Activated T-helper 2 cell treated with anti-CD3 and anti-CD28 coated beads, Interferon-gamma antibody, Interleukin-2, Interleukin-4, amounts not matched to agents 10 μg/mL and 5 μg/mL and 100 μg/mL, durations not matched to agents 14 hours and 24 hours and 36 hours (primary cell): ENCODE data around the gene PDAP1. TPM values are rescaled to one million over a fixed set of nuclear protein-coding genes. Genes with fewer than 3 reads are reported as not detected.

ENCODE experiments used
- DNase-seq: peaks from one replicate; pipeline ENCODE4 v3.0.0; 2021; ENCODE audit warnings: low spot score
- H3K27ac Mint-ChIP-seq: one replicate; pipeline ENCODE4 v1.8.0; 2021; ENCODE audit warnings: mixed read lengths
- H3K27me3 Mint-ChIP-seq: one replicate; pipeline ENCODE4 v1.8.0; 2021; ENCODE audit warnings: low read depth, mixed read lengths
- H3K36me3 Mint-ChIP-seq: one replicate; pipeline ENCODE4 v1.8.0; 2021; ENCODE audit warnings: low read depth, mixed read lengths
- H3K4me1 Mint-ChIP-seq: one replicate; pipeline ENCODE4 v1.8.0; 2021; ENCODE audit warnings: low read depth, mixed read lengths
- H3K4me3 Mint-ChIP-seq: one replicate; pipeline ENCODE4 v1.8.0; 2021; ENCODE audit warnings: low read depth, mild to moderate bottlenecking, moderate library complexity, mixed read lengths
- H3K9me3 Mint-ChIP-seq: one replicate; pipeline ENCODE4 v1.8.0; 2021; ENCODE audit warnings: mixed read lengths
- intact Hi-C: fragments of 100-400 bp; cut with micrococcal nuclease; formaldehyde crosslinking; loops from one replicate; pipeline ENCODE4 v1.15.1; 2023
- total RNA-seq: library from RNA; stranded (reverse); gene quantifications from 2 replicates; pipeline ENCODE4 v1.2.3, GENCODE V29; 2022

Gene PDAP1
- total RNA-seq, 1 donor from 2014 or later = 159 TPM

DNA sequence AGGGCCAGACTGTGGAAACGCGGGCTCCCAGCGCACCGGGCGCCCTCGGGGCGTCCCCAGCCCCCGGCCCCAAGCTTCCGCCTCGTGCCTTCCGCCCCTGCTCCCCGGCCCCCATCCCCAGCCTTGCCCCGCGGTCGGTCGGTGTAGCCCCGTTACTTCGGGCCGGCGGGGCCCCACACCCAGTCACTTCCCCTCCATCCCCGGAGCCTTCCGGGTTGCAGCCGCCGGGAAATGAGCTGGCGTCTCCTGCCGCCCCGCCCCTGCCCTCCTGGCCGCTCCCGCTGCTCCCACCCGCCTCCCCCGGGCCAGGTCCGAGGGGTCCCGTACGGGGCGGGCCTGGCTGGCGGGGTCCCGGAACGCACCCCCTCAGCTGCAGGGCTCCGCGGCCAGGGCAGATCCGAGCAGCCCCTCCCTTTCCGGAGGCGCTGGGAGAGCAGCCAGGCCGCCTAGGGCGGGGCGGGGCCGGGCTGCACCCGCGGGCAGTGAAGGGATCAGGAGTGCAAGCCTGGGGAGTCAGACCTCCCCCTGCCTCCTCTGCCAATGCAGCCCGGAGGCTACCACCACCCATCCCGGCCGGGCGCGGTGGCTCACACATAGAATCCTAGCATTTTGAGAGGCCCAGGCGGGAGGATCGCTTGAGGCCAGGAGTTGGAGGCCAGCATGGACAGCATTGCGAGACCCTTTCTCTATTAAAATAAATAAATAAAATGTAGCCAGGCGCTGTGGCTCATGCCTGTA, 33.2 kb downstream of the PDAP1 start:
- Mint-ChIP-seq H3K27me3 (no peaks in the 10 kb centered on the region), H3K9me3 (no peaks in the 10 kb centered on the region), H3K4me1 (peaks cover 29% of the 10 kb centered on the region), H3K27ac (peak overlapping the region; percentile 71), H3K4me3 (peak overlapping the region; percentile 81), H3K36me3 (peaks cover 33% of the 10 kb centered on the region)
- peak; percentile 68 for DNase-seq
- intact Hi-C loops = loop anchor here (2.0 kb wide), 1 partner anchor 18 kb away; no protein-coding TSS in a partner anchor

DNA sequence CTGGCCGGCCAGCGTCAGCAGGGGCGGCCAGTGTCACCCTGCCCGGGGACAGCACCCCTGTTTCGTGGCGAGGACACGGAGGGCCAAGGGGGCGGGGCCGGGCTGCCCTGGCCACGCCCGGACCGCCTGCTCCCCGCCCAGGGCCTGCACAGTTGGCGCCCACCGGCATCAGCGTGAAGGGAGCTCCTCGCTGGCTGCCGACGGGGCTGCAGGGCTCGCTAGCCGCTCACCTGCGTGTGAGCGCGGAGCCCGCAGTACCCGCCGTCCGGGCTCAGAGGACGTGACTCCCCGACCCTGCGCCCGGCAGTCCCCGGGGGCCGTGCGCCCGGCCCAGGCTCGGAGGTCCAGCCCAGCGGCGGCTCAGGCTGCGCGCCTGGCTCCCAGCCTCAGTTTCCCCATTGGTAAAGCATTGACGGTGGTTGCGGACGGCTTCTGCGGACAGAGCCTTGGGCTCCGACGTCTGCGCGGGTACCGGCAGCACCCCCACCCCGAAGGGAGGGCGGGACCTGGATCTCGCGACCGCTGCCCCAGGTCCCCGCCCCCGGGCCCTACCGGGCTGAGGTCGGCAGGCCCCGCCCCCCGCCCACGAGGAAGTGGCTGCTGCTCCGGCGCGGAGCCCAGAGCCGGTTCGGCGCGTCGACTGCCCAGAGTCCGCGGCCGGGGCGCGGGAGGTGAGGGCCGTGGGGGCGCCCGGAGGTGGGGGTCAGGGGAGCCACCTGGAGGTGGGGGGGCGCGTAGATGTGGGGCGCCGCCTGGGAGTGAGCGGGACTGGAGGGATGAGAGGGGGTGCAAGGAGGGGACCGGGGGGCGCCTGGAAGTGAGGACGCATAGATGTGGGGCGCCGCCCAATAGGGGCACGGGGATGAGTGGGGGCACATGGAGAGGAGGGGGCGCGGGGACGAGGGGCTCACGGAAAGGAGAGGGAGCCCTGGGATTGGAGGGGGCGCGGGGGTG, 34.0 kb downstream of the PDAP1 start, which contains the start of gene ARPC1B:
Gene ARPC1B (plus strand): TSS at position 620 of the 954 bp plus-strand sequence. CDS start 10,985 bp downstream, outside the sequence.
- Mint-ChIP-seq H3K27ac (peak within 1 kb of the TSS; percentile 71), H3K4me3 (peak within 1 kb of the TSS; percentile 81), H3K9me3 (no peaks in the 10 kb centered on the region), H3K36me3 (peaks cover 26% of the 10 kb centered on the region), H3K4me1 (peaks cover 24% of the 10 kb centered on the region), H3K27me3 (no peaks in the 10 kb centered on the region)
- DNase-seq = peak; percentile 76
- intact Hi-C loops = loop anchor here (1.0 to 2.0 kb wide), 2 partner anchors 18 to 34 kb away; partner anchors contain the start of genes BUD31 and PDAP1

DNA sequence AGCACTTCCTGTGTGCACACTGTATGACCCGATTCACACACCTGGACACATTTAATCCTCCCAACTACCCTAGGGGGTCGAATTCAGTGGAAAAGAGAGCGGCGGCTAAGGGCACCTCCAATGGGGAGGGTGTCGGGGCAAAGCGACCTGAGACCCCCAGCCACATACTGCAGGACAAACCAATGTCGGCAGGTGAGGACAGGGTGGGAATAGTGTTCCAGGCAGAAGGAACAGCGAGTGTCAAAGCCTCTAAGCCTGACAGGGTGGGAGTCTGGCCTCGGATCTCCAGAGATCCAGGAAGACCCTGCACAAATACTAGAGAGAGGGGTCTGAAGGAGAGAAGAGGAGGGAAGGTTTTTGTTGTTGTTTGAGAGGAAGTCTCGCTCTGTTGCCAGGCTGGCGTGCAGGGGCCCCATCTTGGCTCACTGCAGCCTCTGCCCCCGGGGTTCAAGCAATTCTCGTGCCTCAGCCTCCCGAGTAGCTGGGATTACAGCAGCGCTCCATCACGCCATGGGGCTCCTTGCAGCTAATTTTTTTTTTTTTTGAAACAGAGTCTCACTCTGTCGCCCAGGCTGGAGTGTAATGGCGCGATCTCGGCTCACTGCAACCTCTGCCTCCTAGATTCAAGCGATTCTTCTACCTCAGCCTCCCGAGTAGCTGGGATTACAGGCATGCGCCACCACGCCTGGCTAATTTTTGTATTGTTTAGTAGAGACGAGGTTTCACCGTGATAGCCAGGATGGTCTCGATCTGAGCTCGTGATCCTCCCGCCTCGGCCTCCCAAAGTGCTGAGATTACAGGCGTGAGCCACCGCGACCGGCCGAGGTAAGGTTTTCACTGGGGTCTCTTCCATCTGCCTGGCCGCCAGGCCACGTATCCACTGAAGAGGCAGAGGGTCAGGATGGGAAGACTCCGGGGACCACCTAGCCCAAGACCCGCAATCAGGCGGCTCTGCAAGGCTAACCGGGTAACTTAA, 35.0 kb downstream of the PDAP1 start:
- peaks cover 23% of the 10 kb centered on the region for H3K36me3 Mint-ChIP-seq
- H3K4me3 Mint-ChIP-seq = peak overlapping the region; percentile 78
- H3K4me1 Mint-ChIP-seq = peaks cover 20% of the 10 kb centered on the region
- H3K27ac Mint-ChIP-seq = peak overlapping the region; percentile 62
- H3K27me3 Mint-ChIP-seq = no peaks in the 10 kb centered on the region
- no peak for DNase-seq
- no peaks in the 10 kb centered on the region for H3K9me3 Mint-ChIP-seq
- intact Hi-C loops = loop anchor here (1.0 to 2.0 kb wide), 2 partner anchors 19 to 35 kb away; partner anchors contain the start of genes BUD31 and PDAP1

DNA sequence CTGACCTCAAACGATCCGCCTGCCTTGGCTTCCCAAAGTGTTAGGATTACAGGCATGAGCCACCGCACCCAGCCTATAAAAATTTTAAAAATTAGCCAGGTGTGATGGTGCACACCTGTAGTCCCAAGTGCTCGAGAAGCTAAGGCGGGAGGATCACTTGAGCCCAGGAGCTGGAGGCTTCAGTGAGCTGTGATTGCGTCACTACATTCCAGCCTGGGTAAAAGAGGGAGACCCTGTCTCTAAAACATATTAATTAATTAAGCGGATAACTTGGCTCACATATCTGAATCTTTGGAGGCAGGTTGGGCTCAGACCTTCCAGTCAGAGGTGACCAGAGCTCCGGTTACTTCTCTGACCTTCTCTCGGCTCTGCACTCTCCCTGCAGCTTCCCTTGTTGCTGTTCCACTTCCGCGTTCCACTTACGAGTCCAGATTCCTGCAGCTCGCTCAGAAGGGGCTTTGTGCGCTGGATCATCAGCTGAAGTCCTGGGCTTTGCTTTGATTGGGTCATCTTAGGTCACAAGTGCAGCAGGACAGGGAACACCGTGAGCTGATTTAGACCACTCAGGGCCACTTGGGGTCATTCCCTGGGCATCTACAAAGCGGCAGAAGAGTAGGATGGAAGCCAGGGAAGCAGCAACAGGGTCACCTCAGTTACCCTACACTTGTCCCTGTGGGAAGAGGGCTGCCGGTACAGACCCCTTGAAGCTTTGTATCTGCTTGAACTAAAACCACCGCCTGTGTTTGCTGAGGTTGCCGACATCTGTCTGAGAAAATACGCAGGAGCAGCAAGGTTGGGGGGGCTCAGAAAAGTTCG, 35.9 kb downstream of the PDAP1 start:
- intact Hi-C loops = no loop called here
- no peak for DNase-seq
- Mint-ChIP-seq H3K9me3 (no peaks in the 10 kb centered on the region), H3K4me1 (peaks cover 15% of the 10 kb centered on the region), H3K4me3 (peak overlapping the region; percentile 75), H3K27me3 (no peaks in the 10 kb centered on the region), H3K27ac (peak overlapping the region; percentile 43), H3K36me3 (peaks cover 14% of the 10 kb centered on the region)

DNA sequence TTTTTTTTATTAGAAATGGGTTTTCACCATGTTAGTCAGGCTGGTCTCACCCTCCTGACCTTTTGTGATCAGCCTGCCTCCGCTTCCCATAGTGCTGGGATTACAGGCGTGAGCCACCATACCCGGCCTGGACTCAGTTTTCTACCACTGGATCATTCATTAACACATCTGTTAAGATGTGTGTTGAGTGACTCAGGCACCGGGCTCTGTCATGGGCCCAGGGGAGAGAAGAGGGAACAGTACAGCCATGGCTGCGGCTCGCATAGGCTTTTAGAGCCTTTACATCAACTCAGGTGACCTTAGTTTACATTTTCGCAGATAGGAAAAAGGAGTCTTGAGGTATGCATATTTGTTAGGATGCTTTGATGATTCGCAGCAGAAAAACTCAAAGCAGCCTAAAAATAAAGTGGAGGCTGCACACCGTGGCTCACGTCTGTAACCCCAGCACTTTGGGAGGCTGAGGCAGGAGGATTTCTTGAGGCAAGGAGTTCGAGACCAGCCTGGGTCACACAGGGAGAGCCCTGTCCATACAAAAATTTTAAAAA, 36.9 kb downstream of the PDAP1 start:
- Mint-ChIP-seq H3K9me3 (no peaks in the 10 kb centered on the region), H3K36me3 (peaks cover 16% of the 10 kb centered on the region), H3K4me1 (peaks cover 11% of the 10 kb centered on the region), H3K27ac (no peak overlapping the region), H3K27me3 (no peaks in the 10 kb centered on the region), H3K4me3 (no peak overlapping the region)
- intact Hi-C loops = no loop called here
- no peak for DNase-seq

DNA sequence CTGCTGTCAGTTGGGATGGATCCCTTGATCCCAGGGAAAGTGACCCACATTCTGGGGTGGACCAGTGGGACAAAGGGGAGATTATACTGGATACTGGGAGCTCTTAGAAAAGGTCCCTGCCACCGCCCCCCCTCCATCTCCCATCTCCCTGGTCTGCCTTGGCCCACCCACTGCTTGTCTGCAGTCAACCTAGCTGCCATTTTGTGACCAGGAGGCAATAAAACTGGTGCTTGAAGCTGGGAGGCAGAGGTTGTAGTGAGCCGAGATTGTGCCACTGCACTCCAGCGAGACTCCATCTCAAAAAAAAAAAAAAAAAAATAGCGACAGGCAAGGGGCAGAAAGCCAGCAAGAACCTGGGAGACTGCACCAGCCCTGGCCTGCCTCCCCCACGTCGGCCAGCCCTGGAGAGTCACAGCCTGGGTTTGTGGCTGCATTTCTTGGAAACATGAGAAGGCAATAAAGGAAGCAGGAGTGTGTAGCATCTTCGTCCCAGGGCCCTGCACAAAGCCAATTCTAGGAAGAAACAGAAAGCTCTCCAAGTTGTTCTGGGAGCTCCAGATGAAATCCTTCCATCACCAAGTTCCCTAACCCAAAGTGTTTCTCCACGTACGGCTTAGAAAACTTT, 38.5 kb downstream of the PDAP1 start:
- no peak for DNase-seq
- no peaks in the 10 kb centered on the region for H3K9me3 Mint-ChIP-seq
- intact Hi-C loops = no loop called here
- peaks cover 8% of the 10 kb centered on the region for H3K4me1 Mint-ChIP-seq
- H3K27me3 Mint-ChIP-seq = no peaks in the 10 kb centered on the region
- no peak overlapping the region for H3K27ac Mint-ChIP-seq
- H3K4me3 Mint-ChIP-seq = no peak overlapping the region
- H3K36me3 Mint-ChIP-seq = peaks cover 30% of the 10 kb centered on the region

DNA sequence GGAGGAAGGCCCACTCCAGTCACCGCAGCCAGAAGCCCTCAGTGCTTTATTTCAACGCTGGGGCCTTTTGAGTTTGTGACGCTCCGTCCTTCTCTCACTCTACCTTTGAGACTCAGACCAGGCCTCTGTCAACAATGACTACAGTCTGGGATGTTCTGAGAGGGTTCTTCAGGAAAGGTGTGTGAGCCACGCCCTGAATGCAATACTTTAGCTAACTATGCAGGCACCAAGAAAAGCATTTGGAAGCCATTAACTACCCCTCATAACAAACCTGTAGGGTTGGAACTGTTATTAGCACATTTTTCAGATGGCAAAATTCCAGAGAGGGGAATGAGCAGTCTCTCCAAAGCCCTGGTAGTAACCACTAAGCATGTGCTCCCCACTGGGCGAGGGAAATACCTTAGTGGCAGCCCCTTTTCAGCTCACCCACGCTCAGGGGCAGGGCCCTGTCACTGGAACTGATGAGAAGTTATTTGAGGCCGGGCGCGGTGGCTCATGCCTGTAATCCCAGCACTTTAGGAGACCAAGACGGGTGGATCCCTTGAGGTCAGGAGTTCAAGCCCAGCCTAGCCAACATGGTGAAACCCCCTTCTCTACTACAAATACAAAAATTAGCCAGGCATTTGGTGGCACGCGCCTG, 39.5 kb downstream of the PDAP1 start:
- intact Hi-C loops = no loop called here
- Mint-ChIP-seq H3K27me3 (no peaks in the 10 kb centered on the region), H3K27ac (no peak overlapping the region), H3K4me3 (no peak overlapping the region), H3K4me1 (peaks cover 8% of the 10 kb centered on the region), H3K9me3 (no peaks in the 10 kb centered on the region), H3K36me3 (peaks cover 38% of the 10 kb centered on the region)
- no peak for DNase-seq

DNA sequence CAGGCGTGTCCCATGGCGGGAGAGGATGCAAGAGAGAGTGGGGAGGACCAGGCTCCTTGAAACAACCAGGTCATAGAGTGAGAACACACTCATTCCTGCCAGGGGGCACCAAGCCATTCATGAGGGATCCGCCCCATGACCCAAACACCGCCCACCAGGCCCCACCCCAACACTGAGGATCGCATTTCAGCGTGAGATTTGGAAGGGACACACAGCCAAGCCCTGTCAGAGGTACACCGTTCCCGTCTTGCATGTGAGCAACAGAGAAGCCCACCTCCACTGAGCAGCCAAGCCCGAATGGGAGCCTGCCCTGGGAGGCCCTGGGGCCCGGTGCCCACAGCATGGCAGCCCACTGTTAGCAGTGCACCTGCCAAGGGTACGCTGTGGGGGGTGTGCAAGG, 41.8 kb downstream of the PDAP1 start:
- DNase-seq = no peak
- Mint-ChIP-seq H3K4me1 (peaks cover 3% of the 10 kb centered on the region), H3K4me3 (no peak overlapping the region), H3K27me3 (no peaks in the 10 kb centered on the region), H3K9me3 (no peaks in the 10 kb centered on the region), H3K36me3 (peaks cover 52% of the 10 kb centered on the region), H3K27ac (no peak overlapping the region)
- intact Hi-C loops = no loop called here

DNA sequence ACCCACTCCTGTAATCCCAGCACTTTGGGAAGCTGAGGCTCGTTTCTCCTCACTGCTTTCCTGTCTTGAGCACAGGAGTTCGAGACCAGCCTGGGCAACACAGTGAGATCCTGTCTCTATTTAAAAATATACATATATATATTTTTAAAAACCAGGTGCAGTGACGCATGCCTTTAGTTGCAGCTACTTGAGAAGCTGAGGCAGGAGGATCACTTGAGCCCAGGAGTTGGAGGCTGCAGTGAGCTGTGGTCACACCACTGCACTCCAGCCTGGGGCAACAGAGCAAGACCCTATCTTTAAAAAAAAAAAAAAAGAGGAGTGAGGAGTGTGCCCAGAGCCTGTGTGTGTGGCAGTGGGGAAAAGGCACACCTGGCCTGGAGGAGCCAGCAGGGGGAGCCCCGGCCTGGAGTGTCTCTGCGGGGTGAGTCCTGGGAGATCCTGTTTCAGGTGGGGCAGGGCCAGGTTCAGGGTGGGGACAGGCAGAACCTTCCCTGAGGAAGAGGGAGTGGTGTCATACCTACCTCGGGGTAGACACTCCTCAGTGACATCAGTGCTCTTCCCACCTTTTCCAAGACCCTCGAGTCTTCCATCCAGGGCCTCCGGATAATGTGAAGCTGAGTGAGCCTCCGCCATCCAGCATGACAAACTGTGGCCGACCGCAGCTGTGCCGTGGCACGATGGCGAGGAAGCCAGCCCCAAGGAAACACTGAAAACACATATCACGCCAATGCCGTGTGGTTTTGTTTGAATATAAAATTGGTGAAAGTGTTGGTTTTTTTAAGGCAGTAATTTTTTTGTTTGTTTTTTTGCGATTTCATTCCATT, 42.9 kb downstream of the PDAP1 start:
- Mint-ChIP-seq H3K27me3 (no peaks in the 10 kb centered on the region), H3K36me3 (peaks cover 63% of the 10 kb centered on the region), H3K9me3 (no peaks in the 10 kb centered on the region), H3K4me3 (no peak overlapping the region), H3K4me1 (peaks cover 3% of the 10 kb centered on the region), H3K27ac (no peak overlapping the region)
- intact Hi-C loops = no loop called here
- peak; percentile 39 for DNase-seq

DNA sequence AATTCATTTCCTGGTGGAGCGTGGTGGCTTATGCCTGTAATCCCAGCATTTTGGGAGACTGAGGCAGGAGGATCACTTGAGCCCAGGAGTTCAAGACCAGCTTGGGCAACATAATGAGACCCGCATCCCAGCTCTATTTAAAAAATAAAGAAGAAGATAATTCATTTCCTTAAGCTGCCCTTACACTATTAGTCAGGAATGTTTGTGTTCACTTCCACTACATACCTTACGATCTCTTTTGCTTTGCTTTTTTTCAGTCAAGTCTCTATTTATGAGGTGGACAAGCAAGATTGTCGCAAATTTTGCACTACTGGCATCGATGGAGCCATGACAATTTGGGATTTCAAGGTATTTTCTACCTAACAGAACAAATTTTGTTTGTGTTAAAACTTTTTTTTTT, 45.1 kb downstream of the PDAP1 start:
- Mint-ChIP-seq H3K9me3 (no peaks in the 10 kb centered on the region), H3K4me1 (no peaks in the 10 kb centered on the region), H3K27me3 (no peaks in the 10 kb centered on the region), H3K36me3 (peaks cover 70% of the 10 kb centered on the region), H3K27ac (no peak overlapping the region), H3K4me3 (no peak overlapping the region)
- DNase-seq = no peak
- intact Hi-C loops = no loop called here
